ENCODE data around the gene KLK1. TPM values are rescaled to one million over a fixed set of nuclear protein-coding genes. Genes with fewer than 3 reads are reported as not detected.

KLK1 gene
- total and polyA plus RNA-seq, 10 of the 15 experiments (the other 5 are each of a cell fraction or from before 2014, with no cell fraction given) = 3.4 to 27.5 (median 20.2) TPM

- no peak for TF ChIP-seq PRDM15 (CRISPR knock-in tag; IDR thresholded peaks at IDR 0.05)
- peak; percentile 97 for TF ChIP-seq TAF1 (IDR thresholded peaks at IDR 0.05; ENCODE audit: borderline replicate concordance, low read depth, low read length)
- peak; percentile 83 for TF ChIP-seq HDAC6 (IDR thresholded peaks at IDR 0.05; ENCODE audit: unreplicated experiment)
- TF ChIP-seq CBX5 (IDR thresholded peaks at IDR 0.05; ENCODE audit: low read depth) = 0 out of 2 replicates have a peak, but pooled peaks have one; percentile 30
- TF ChIP-seq POLR2AphosphoS5 (IDR thresholded peaks at IDR 0.05; ENCODE audit: low read length) = peak; percentile 100
- peak; percentile 99 for TF ChIP-seq PML (IDR thresholded peaks at IDR 0.05; ENCODE audit: low read length)
- TF ChIP-seq CREM (IDR thresholded peaks at IDR 0.05; ENCODE audit: low read depth) = peak; percentile 78
- TF ChIP-seq STAT3 (IDR thresholded peaks at IDR 0.05; ENCODE audit: low read depth, low read length) = no peak
- peak; percentile 63 for TF ChIP-seq TCF12 (IDR thresholded peaks at IDR 0.05; ENCODE audit: low read depth, low read length)
- TF ChIP-seq PBX3 (IDR thresholded peaks at IDR 0.05; ENCODE audit: insufficient replicate concordance, low read depth, low read length) = peak; percentile 96
- TF ChIP-seq ATF7 (IDR thresholded peaks at IDR 0.05; ENCODE audit: low read depth) = peak; percentile 72
- peak; percentile 66; the same call in 1 of the 2 replicates for TF ChIP-seq FOXM1 (IDR thresholded peaks at IDR 0.05; ENCODE audit: low read depth, low read length)
- TF ChIP-seq JUNB (IDR thresholded peaks at IDR 0.05) = no peak
- TF ChIP-seq ZBTB4 (CRISPR knock-in tag; IDR thresholded peaks at IDR 0.05) = no peak
- peak; percentile 99 for TF ChIP-seq PKNOX1 (IDR thresholded peaks at IDR 0.05)
- TF ChIP-seq SIN3A (IDR thresholded peaks at IDR 0.05; ENCODE audit: low read depth, low read length) = peak; percentile 94; the same call in 1 of the 2 replicates
- TF ChIP-seq MXI1 (IDR thresholded peaks at IDR 0.05; ENCODE audit: low read depth, low read length) = peak; percentile 93
- no peak for TF ChIP-seq NFXL1 (IDR thresholded peaks at IDR 0.05; ENCODE audit: borderline replicate concordance)
- peak; percentile 93 for TF ChIP-seq MYC (IDR thresholded peaks at IDR 0.05; ENCODE audit: insufficient read depth, insufficient read length, insufficient replicate concordance, low read length, severe bottlenecking)
- no peak for TF ChIP-seq ZNF384 (IDR thresholded peaks at IDR 0.05; ENCODE audit: borderline replicate concordance, low read depth, low read length)
- peak; percentile 97 for TF ChIP-seq POLR2AphosphoS2 (IDR thresholded peaks at IDR 0.05; ENCODE audit: low read depth, low read length)
Measured at GRCh38 chr19:50804420-50805272, 18.9 kb downstream of the KLK1 start (continued).
